RWPE1 (cell line): ENCODE results near the gene TSC2.
A peak's percentile ranks its signal among the peaks of the same experiment; 100 is the strongest.

Experiments
- CTCF ChIA-PET: fragments of 350-600 bp; sonication (Branson Sonifier 250); formaldehyde crosslinking; extraction: SDS; loops from one replicate; lab custom pipeline; 2021; lab: Yijun Ruan, JAX
- POLR2A ChIA-PET: fragments of 400-600 bp; formaldehyde crosslinking; extraction: SDS; loops from one replicate; lab custom pipeline; 2020; ENCODE audit warnings: antibody characterized with exemption; ENCODE audit not compliant: low non-redundant PET; lab: Yijun Ruan, JAX
- DNase-seq: peaks from one replicate; pipeline ENCODE4 v3.0.0; 2012; ENCODE audit warnings: low spot score
- H3K27ac ChIP-seq: fragments of 450-650 bp; 2 replicates; pipeline ENCODE4 v1.5.1; 2017
- TF ChIP-seq, protein P1 (sequence below): fragments of 450-650 bp; conservative IDR thresholded peaks from 2 replicates; pipeline ENCODE4 v1.5.1; 2017; ENCODE audit warnings: low read depth, mild to moderate bottlenecking

The TSC2 gene

GRCh38 chr16:2038382-2039231 lies 9.2 kb upstream of the TSC2 start:
- TF ChIP-seq, protein P1, sequence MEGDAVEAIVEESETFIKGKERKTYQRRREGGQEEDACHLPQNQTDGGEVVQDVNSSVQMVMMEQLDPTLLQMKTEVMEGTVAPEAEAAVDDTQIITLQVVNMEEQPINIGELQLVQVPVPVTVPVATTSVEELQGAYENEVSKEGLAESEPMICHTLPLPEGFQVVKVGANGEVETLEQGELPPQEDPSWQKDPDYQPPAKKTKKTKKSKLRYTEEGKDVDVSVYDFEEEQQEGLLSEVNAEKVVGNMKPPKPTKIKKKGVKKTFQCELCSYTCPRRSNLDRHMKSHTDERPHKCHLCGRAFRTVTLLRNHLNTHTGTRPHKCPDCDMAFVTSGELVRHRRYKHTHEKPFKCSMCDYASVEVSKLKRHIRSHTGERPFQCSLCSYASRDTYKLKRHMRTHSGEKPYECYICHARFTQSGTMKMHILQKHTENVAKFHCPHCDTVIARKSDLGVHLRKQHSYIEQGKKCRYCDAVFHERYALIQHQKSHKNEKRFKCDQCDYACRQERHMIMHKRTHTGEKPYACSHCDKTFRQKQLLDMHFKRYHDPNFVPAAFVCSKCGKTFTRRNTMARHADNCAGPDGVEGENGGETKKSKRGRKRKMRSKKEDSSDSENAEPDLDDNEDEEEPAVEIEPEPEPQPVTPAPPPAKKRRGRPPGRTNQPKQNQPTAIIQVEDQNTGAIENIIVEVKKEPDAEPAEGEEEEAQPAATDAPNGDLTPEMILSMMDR, result no peak
- POLR2A ChIA-PET, result no interaction called here
- CTCF ChIA-PET, result interaction anchor here (0.6 kb wide), 1 partner anchor 45 kb away, joined by 3 read pairs; no protein-coding TSS in a partner anchor
- no peak for DNase-seq
- H3K27ac ChIP-seq, result peak overlapping the region; percentile 78

GRCh38 chr16:2039274-2040031 lies 8.3 kb upstream of the TSC2 start:
- POLR2A ChIA-PET, result interaction anchor here (0.5 to 0.9 kb wide), 2 partner anchors 12 to 16 kb away, joined by 3 to 4 read pairs; no protein-coding TSS in a partner anchor

DNA sequence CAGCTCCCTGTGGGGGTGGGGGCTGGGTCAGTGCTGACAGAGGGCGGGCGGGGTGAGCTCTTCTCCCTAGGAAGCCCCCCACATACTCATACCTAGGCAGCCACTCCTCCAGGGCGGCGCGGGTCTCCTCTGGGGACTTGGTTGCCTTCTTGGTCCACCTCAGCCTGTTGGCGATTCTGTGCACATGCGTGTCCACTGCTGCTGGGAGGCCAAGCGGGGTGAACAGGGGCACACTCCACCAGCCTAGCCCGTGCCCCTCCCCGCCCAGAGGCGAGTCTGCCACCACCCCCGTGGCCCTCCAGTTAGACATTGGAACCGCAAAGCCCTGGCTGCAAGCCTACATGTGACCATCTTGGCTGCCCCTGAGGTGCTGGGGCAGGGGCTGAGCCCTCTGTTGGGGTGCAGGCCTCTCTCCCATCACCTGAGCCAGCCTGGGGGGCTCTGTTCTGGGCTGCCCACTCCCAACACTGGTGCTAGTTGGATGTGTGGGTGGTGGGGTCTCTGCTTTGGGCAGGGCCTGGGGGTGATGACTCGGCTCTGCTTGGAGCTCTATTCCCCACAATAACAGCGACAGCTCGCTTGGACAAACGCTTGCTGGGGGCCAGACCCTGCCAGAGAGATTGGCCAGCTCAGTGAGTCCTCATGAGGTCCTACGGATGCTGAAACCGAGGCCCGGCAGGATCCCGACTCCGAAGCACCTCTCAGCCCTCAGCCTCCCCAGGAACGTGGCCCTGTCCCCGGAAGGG lies 7.6 kb upstream of the TSC2 start:
- DNase-seq, result no peak
- POLR2A ChIA-PET, result interaction anchor here (0.5 to 1.2 kb wide), 4 partner anchors 12 to 1771 kb away, joined by 3 to 4 read pairs (median 3); partner anchors contain the start of gene RPS2
- TF ChIP-seq, protein P1, result no peak
- CTCF ChIA-PET, result interaction anchor here (0.6 to 1.0 kb wide), 2 partner anchors 8 to 16 kb away, joined by 3 read pairs; no protein-coding TSS in a partner anchor
- peak overlapping the region; percentile 78 for H3K27ac ChIP-seq

More at GRCh38 chr16:2039274-2040031, 8.3 kb upstream of the TSC2 start:
- peak overlapping the region; percentile 78 for H3K27ac ChIP-seq
- DNase-seq, result no peak
- CTCF ChIA-PET, result no interaction called here
- TF ChIP-seq, protein P1, result no peak

GRCh38 chr16:2040787-2041522 lies 6.8 kb upstream of the TSC2 start:
- ChIA-PET POLR2A (interaction anchor here (0.6 to 1.2 kb wide), 4 partner anchors 57 to 1772 kb away, joined by 3 read pairs; partner anchors contain the start of genes GFER and RPS2), CTCF (interaction anchor here (0.6 to 1.3 kb wide), 3 partner anchors 9 to 25 kb away, joined by 3 to 4 read pairs (median 3); no protein-coding TSS in a partner anchor)
- TF ChIP-seq, protein P1, result no peak

DNA sequence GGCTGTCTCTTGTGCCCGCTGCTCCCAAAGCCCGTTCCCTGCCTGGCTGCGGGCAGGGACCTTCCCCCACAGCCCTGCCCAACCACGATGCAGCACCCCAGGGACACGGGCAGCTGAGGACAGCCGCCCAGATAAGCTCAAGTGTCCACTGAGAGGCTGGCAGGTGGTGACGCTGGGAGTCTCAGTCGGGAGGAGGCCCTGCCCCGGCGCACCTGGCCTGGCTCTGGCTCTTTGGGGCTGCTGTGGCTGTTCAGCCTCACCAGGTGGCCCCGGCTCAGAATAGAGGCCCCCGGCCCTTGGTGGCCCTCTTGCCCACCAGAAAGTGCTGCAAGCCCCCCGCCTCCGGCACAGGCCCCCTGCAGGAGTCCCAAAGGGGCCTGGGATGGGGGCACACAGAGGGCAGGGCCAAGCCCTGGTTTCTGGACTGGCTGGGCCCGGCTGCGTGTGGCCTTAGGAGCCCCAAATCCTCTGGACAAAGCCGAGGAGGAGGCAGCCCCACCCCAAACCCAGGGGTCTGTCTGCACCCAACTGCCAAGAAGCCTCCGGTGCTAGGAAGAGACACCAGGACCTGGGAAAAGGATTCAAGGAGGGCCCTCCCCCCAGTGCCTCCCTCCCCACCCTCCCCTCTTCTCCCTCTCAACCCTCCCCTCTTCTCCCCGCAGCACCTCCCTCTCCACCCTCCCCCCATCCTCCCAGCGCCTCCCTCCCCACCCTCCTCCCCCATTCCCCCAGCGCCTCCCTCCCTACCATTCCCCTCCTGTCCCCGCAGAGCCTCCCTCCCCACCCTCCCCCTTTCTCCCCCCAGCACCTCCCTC lies 5.4 kb upstream of the TSC2 start:
- peak overlapping the region; percentile 78 for H3K27ac ChIP-seq
- POLR2A ChIA-PET, result no interaction called here
- TF ChIP-seq, protein P1, result no peak
- DNase-seq, result no peak
- CTCF ChIA-PET, result interaction anchor here (0.7 to 1.3 kb wide), 3 partner anchors 26 to 229 kb away, joined by 3 to 4 read pairs (median 3); no protein-coding TSS in a partner anchor

More at GRCh38 chr16:2040787-2041522, 6.8 kb upstream of the TSC2 start:
- DNase-seq, result no peak
- H3K27ac ChIP-seq, result peak overlapping the region; percentile 78
